HepG2 (cell line): ENCODE measurements around the gene FTSJ1. TPM values are rescaled to one million over a fixed set of nuclear protein-coding genes. Genes with fewer than 3 reads are reported as not detected.
A peak's percentile ranks its signal among the peaks of the same experiment; 100 is the strongest.

Experiments used
- AGO2 ChIP-seq: fragments of 200-400 bp; formaldehyde crosslinking; optimal IDR thresholded peaks from 2 replicates; pipeline ENCODE3; 2017; ENCODE audit warnings: mild to moderate bottlenecking, low read depth, low read length, moderate library complexity
- EED ChIP-seq: sonication (generic); formaldehyde crosslinking; IDR thresholded peaks from 2 replicates; pipeline ENCODE4 v1.5.0; 2020; ENCODE audit warnings: mild to moderate bottlenecking, missing genetic modification reagents
- EHMT2 ChIP-seq: fragments of 200-600 bp; sonication (generic); IDR thresholded peaks from 2 replicates; pipeline ENCODE4 v1.7.0; 2017; ENCODE audit warnings: antibody characterized with exemption, low read depth, low read length, borderline replicate concordance
- HES4 ChIP-seq: sonication (generic); formaldehyde crosslinking; IDR thresholded peaks from 2 replicates; pipeline ENCODE4 v1.9.0; 2021; ENCODE audit warnings: mild to moderate bottlenecking, missing genetic modification reagents, borderline replicate concordance
- HOXD1 ChIP-seq: sonication (generic); formaldehyde crosslinking; IDR thresholded peaks from 2 replicates; pipeline ENCODE4 v1.5.0; 2020; ENCODE audit warnings: missing genetic modification reagents
- NCOA1 ChIP-seq: sonication (generic); formaldehyde crosslinking; IDR thresholded peaks from 2 replicates; pipeline ENCODE4 v1.9.0; 2021; ENCODE audit warnings: missing genetic modification reagents
- PATZ1 ChIP-seq: sonication (generic); formaldehyde crosslinking; IDR thresholded peaks from 2 replicates; pipeline ENCODE4 v1.4.0; 2020; ENCODE audit warnings: missing genetic modification reagents
- PAWR ChIP-seq: sonication (generic); formaldehyde crosslinking; IDR thresholded peaks from 2 replicates; pipeline ENCODE4 v1.4.0; 2020; ENCODE audit warnings: missing genetic modification reagents, mild to moderate bottlenecking, borderline replicate concordance
- PHF20 ChIP-seq: sonication (generic); formaldehyde crosslinking; IDR thresholded peaks from 2 replicates; pipeline ENCODE4 v1.5.0; 2020; ENCODE audit warnings: mild to moderate bottlenecking, missing genetic modification reagents
- POLR2AphosphoS5 ChIP-seq: IDR thresholded peaks from 2 replicates; pipeline ENCODE4 v1.6.1; 2012; ENCODE audit warnings: low read depth, low read length
- SOX5 ChIP-seq: IDR thresholded peaks from 2 replicates; pipeline ENCODE4 v1.6.1; 2016; ENCODE audit warnings: borderline replicate concordance
- SOX6 ChIP-seq, 2 experiments: fragments of 450-650 bp in 1 of 2; sonication (generic) in 1 of 2; formaldehyde crosslinking in 1 of 2; IDR thresholded peaks; 2 replicates each; pipeline versions ENCODE4 v1.4.0 to v1.6.1; 2017 to 2020; ENCODE audit warnings: antibody characterized with exemption in 1 of 2, mild to moderate bottlenecking in 1 of 2, missing genetic modification reagents in 1 of 2
- SP4 ChIP-seq: sonication (generic); formaldehyde crosslinking; IDR thresholded peaks from 2 replicates; pipeline ENCODE4 v1.8.1; 2023; ENCODE audit warnings: mild to moderate bottlenecking, missing genetic modification reagents
- SRY ChIP-seq: sonication (generic); formaldehyde crosslinking; IDR thresholded peaks from 2 replicates; pipeline ENCODE4 v1.8.0; 2022; ENCODE audit warnings: mild to moderate bottlenecking, missing genetic modification reagents
- TMF1 ChIP-seq: sonication (generic); formaldehyde crosslinking; IDR thresholded peaks from 2 replicates; pipeline ENCODE4 v1.8.1; 2022; ENCODE audit warnings: low read depth, missing genetic modification reagents
- TRAFD1 ChIP-seq: sonication (generic); formaldehyde crosslinking; IDR thresholded peaks from 2 replicates; pipeline ENCODE4 v1.5.1; 2020; ENCODE audit warnings: missing genetic modification reagents, mild to moderate bottlenecking, borderline replicate concordance
- ZC3H13 ChIP-seq: sonication (generic); formaldehyde crosslinking; IDR thresholded peaks from 2 replicates; pipeline ENCODE4 v1.8.1; 2023; ENCODE audit warnings: mild to moderate bottlenecking, missing genetic modification reagents, moderate library complexity
- ZHX1 ChIP-seq: sonication (generic); formaldehyde crosslinking; IDR thresholded peaks from 2 replicates; pipeline ENCODE4 v1.8.1; 2022; ENCODE audit warnings: low read depth, mild to moderate bottlenecking, missing genetic modification reagents
- ZMYM4 ChIP-seq: sonication (generic); formaldehyde crosslinking; IDR thresholded peaks from 2 replicates; pipeline ENCODE4 v1.8.1; 2023; ENCODE audit warnings: mild to moderate bottlenecking, missing genetic modification reagents
- ZNF564 ChIP-seq: sonication (generic); formaldehyde crosslinking; IDR thresholded peaks from 2 replicates; pipeline ENCODE4 v1.8.1; 2023; ENCODE audit warnings: mild to moderate bottlenecking, missing genetic modification reagents
- ZNF605 ChIP-seq: sonication (generic); formaldehyde crosslinking; IDR thresholded peaks from 2 replicates; pipeline ENCODE4 v1.8.0; 2022; ENCODE audit warnings: mild to moderate bottlenecking, missing genetic modification reagents
- polyA plus RNA-seq, 8 experiments: library from polyadenylated mRNA; depleted of rRNA in 3 of 8; stranded (reverse) in 7 of 8; unstranded in 1 of 8; fragments of >200 nt; fragmentation: Illumina TruSeq in 4 of 8; extraction: Trizol in 4 of 8; gene quantifications; 2 replicates each; pipeline versions ENCODE4 v1.2.1 to v1.2.3, GENCODE V29; 2011 to 2016; ENCODE audit warnings: low read depth in 4 of 8, missing spikeins in 1 of 8, mixed read lengths in 1 of 8; ENCODE audit not compliant: insufficient read depth in 1 of 8
- total RNA-seq, 5 experiments: library from RNA; depleted of rRNA; stranded (reverse); fragments of >200 nt; fragmentation: Illumina TruSeq; extraction: Trizol; gene quantifications; 2 replicates each; pipeline ENCODE4 v1.2.3, GENCODE V29; 2016; ENCODE audit warnings: low read depth in 1 of 5
- TF ChIP-seq, protein P1 (sequence below): sonication (generic); formaldehyde crosslinking; IDR thresholded peaks from 2 replicates; pipeline ENCODE4 v1.4.0; 2020; ENCODE audit warnings: mild to moderate bottlenecking, missing genetic modification reagents
- TF ChIP-seq, protein P2 (sequence below): IDR thresholded peaks from 2 replicates; pipeline ENCODE4 v1.6.1; 2012; ENCODE audit warnings: inconsistent platforms

Gene FTSJ1
- total and polyA plus RNA-seq, 2 of the 13 experiments (the other 11 are each of a cell fraction or from before 2014, with no cell fraction given): 30.3 to 37.9 TPM

- TF ChIP-seq SP4 (CRISPR knock-in tag): no peak
- TF ChIP-seq, protein P1, sequence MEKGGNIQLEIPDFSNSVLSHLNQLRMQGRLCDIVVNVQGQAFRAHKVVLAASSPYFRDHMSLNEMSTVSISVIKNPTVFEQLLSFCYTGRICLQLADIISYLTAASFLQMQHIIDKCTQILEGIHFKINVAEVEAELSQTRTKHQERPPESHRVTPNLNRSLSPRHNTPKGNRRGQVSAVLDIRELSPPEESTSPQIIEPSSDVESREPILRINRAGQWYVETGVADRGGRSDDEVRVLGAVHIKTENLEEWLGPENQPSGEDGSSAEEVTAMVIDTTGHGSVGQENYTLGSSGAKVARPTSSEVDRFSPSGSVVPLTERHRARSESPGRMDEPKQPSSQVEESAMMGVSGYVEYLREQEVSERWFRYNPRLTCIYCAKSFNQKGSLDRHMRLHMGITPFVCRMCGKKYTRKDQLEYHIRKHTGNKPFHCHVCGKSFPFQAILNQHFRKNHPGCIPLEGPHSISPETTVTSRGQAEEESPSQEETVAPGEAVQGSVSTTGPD (CRISPR knock-in tag): no peak
- TF ChIP-seq ZC3H13 (CRISPR knock-in tag): no peak
- no peak; the same call in 1 of the 2 replicates for TF ChIP-seq ZMYM4 (CRISPR knock-in tag)
- no peak for TF ChIP-seq POLR2AphosphoS5
- TF ChIP-seq SRY (CRISPR knock-in tag): no peak
- TF ChIP-seq AGO2: no peak
- TF ChIP-seq SOX6 (IDR thresholded peaks at IDR 0.05): no peak
- peak; percentile 30; the same call in 1 of the 2 replicates for TF ChIP-seq SOX6 (CRISPR knock-in tag; IDR thresholded peaks at IDR 0.05)
- TF ChIP-seq ZNF605 (CRISPR knock-in tag): no peak
- TF ChIP-seq, protein P2, sequence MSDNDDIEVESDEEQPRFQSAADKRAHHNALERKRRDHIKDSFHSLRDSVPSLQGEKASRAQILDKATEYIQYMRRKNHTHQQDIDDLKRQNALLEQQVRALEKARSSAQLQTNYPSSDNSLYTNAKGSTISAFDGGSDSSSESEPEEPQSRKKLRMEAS: peak; percentile 75
- TF ChIP-seq ZNF564 (CRISPR knock-in tag): no peak
- peak; percentile 62 for TF ChIP-seq PATZ1 (CRISPR knock-in tag)
- no peak for TF ChIP-seq PHF20
- TF ChIP-seq EED (CRISPR knock-in tag): no peak
- TF ChIP-seq PAWR (CRISPR knock-in tag): no peak
- 0 out of 2 replicates have a peak, but pooled peaks have one; percentile 12 for TF ChIP-seq SOX5 (CRISPR knock-in tag)
- TF ChIP-seq HOXD1 (CRISPR knock-in tag): no peak
- TF ChIP-seq HES4 (CRISPR knock-in tag): no peak
- TF ChIP-seq EHMT2: no peak
- no peak for TF ChIP-seq TMF1 (CRISPR knock-in tag)
- no peak for TF ChIP-seq ZHX1 (CRISPR knock-in tag)
- TF ChIP-seq TRAFD1 (CRISPR knock-in tag): no peak
- no peak for TF ChIP-seq NCOA1 (CRISPR knock-in tag)
These were observed 5.7 kb upstream of the FTSJ1 start, which contains the start of gene SLC38A5 (continued) for GRCh38 chrX:48470110-48470832.
